GM18508 (cell line): ENCODE results near the gene KMT5C.
"Not testable (repeated sequence)": the region's sequence is repeated elsewhere in the genome, so short reads cannot be mapped to it uniquely, and the experiment has no call there.

ENCODE experiments used
- ATAC-seq: cut with Tn5 transposase; IDR thresholded peaks from one replicate; pipeline ENCODE4 v1.9.1; 2021; ENCODE audit warnings: moderate number of reproducible peaks; ENCODE audit not compliant: insufficient read depth, unreplicated experiment

Gene KMT5C

DNA sequence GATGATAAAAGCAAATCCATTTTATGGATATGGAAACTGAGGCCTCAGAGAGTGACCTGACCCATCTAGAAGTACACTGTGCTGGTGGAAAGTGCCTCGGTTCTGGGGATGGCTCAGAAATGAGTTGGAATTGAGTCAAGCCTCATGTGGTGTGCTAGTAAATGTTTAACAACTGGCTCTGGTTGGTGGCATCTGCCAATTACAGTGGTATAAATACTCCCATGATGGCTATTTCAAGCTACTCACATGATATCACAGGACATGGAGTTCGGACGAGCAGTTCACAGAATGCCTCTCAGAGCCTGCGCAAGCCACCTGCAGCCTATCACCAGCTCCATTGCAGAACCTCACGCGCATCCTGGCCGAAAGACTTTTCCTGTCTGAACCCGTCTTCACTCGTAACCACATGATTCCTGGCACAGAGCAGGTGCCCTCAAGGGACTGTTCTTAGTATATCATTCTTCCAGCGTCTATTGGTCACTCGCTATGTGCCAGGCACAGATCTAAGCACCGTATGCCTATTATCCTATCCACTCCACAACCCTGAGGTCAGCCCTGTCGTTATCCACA, 23.6 kb upstream of the KMT5C start:
- no peak for ATAC-seq

- no peak for ATAC-seq
Measured at GRCh38 chr19:55316646-55317045, 23.0 kb upstream of the KMT5C start.

GRCh38 chr19:55319785-55320184, 19.9 kb upstream of the KMT5C start:
- no peak for ATAC-seq

DNA sequence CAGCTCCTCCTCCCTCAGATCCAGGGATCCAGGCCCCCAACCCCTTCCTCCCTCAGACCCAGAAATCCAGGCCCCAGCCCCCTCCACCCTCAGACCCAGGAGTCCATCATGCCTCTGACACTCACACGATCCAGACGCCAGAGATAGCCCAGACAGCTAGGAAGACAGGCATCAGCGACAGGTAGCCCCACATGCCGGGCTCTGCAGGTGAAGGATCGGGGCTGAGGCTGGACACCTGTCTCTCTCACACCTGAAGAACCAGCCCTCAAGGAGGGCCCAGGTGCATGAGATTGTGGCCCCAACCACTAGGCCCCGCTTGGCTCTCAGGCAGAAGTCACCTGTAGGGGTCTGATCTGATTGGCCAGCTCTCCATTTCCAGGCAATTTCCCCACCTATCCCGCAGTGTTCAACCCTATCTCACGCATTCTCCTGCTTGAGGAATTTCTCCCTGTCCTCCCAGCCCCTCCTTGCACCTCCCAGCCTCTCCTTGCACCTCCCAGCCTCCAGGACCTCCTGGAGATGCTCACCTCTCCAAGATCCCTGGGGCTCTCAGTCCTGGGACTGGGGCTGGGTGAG, 18.7 kb upstream of the KMT5C start:
- no peak for ATAC-seq

GRCh38 chr19:55321466-55322137, 18.1 kb upstream of the KMT5C start:
- no peak for ATAC-seq

DNA sequence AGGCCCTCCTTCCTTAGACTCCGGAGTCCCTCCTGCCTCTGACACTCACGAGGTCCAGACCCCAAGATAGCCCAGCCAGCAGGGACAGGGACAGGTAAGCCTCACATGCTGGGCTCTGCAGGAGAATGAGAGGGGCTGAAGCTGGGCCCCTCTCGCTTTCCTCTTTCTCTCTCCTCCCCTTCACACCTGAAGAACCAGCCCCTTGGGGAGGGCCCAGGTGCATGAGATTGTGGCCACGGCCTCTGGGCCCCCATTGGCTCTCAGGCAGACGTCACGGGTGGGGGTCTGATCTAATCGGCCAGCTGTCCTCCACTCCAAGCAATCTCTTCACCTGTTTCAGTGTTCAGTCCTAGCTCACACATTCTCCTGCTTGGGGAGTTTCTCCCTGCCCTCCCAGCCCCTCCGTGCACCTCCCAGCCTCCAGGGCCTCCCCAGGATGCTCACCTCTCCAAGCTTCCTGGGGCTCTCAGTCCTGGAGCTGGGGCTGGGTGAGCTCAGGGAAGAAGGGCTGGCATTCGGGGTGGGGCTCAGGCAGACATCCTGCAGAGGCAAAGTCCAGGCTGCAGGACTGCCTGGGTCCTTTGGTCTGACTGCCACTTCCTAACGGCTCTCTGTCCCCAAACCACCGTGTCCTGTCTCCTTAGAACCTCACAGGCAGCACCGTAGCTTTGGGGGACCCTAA, 17.3 kb upstream of the KMT5C start:
- no peak for ATAC-seq

DNA sequence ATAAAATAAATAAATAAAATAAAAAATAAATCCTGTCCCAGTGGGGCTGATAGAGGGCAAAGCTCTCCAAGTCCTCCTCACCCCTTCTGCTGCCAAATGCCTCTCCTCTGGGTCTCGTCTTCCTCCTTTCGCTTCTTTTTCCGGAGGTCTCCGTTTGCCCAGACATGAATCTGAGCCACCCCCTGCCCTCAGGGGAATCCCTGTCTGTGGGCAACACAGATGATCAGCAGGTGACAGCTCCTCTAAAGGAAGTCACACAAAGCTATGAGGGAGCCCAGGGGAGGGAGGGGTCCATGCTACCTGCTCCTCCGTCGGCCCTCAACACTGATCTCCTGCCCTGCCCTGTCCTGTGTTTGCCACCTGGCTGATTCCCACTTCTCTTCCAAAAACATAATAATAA, 15.0 kb upstream of the KMT5C start:
- ATAC-seq = no peak

DNA sequence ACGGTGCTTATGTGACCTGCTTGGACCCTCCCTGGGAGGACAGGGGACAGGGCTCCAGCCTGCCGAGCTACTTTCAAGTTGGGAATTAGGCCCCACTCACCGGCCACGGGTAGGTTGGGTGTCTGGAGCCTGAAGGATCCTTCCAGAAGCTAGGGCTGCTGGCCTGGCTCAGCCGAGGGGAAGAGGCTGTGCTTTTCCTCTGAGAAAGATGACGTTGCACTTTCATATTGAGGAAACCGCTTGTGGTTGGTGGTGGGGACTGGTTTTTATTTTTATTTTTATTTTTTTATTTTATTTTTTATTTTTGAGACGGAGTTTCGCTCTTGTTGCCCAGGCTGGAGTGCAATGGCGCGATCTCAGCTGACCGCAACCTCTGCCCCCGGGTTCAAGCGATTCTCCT, 14.5 kb upstream of the KMT5C start, which contains the start of gene TMEM150B:
TSS of gene TMEM150B (minus strand) at position 170 of the 400 bp plus-strand sequence. CDS start 4,305 bp downstream, outside the sequence.
- ATAC-seq = no peak

DNA sequence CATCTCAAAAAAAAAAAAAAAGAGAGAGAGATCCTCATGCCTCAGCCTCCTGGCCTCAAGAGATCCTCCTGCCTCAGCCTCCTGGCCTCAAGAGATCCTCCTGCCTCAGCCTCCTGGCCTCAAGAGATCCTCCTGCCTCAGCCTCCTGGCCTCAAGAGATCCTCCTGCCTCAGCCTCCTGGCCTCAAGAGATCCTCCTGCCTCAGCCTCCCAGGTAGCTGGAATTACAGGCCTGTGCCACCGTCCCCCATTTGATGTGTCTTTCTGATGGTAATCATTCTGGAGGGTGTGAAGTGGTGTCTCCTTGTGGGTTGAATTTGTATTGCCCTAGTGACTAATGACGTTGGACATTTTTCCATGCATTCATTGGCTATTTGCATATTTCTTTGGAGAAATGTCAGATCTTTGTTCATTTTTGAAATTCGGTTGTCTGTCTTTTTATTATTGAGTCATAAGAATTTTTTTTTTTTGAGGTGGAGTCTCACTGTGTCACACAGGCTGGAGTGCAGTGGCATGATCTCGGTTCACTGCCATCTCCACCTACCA, 10.8 kb upstream of the KMT5C start:
- not testable (repeated sequence) for ATAC-seq

DNA sequence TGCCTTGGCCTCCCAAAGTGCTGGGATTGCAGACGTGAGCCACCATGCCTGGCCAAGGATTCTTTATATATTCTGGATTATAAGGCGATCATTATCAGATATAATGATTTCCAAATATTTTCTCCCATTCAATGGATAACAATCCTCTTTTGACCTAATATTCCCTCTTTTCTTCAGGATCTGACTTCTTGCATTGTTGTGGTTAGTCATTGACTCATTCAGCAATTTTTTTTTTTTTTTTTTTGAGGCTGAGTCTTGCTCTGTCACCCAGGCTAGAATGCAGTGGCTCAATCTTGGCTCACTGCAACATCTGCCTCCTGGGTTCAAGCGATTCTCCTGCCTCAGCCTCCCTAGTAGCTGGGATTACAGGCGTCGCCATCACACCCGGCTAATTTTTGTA, 9.9 kb upstream of the KMT5C start:
- not testable (repeated sequence) for ATAC-seq

- ATAC-seq = no peak
Measured at GRCh38 chr19:55333870-55334269, 5.8 kb upstream of the KMT5C start.

DNA sequence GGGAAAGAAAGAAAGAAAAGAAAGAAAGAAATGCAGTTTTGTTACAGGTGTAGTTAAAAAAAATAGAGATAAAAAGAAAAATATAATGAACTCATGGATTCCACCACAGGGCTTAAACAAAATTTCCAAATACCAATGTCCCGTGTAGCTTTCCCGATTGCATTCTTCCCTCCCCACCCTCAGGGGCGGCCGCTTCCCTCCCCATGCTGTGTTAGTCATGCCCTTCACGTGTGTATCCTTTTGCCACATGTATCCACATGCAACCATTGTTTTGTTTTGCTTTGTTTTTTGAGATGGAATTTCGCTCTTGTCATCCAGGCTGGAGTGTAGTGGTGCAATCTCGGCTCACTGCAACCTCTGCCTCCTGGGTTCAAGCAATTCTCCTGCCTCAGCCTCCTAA, 3.6 kb upstream of the KMT5C start:
- no peak for ATAC-seq

DNA sequence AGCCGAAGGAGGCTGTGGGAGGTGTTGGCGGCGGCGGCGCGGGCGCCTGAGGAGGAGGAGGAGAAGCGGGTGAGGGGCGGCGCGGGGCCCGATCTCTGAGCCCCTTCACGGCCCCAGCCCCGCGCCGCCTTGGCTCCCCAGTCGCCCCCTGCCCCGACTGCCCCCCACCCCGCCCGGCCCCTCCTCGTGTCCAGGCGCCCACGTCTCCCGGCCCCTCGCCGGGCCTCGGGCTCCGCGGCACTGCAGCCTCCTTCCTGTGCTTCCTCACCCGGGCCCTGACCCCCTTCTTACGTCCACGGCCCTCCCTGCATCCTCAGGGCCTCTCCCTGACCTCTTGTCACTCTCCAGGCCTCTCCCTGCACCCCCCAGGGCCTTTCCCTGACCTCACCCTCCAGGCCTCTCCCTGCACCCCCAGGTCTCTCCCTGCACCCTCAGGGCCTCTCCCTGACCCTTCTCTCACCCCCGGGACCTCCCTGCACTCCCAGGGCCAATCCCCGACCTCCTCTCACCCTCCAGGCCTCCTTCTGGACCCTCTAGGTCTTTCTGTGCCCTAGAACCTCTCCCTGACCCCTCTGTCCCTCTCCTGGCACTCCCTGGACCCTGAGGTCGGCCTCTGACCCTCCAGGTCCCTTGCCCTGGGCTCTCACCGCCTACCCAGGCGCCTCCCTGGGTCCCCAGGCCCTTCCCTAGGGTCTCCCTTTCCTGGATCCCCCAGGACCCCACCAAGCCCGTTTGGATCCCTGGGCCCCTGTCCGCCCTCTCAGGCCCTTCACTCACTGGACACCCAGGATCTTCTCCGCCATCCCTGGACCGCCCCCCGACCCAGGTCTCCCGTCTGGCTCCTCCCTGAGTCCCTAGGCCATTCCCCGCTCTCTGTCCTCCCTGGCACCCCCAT, 460 bp downstream of the KMT5C start:
- ATAC-seq = no peak

DNA sequence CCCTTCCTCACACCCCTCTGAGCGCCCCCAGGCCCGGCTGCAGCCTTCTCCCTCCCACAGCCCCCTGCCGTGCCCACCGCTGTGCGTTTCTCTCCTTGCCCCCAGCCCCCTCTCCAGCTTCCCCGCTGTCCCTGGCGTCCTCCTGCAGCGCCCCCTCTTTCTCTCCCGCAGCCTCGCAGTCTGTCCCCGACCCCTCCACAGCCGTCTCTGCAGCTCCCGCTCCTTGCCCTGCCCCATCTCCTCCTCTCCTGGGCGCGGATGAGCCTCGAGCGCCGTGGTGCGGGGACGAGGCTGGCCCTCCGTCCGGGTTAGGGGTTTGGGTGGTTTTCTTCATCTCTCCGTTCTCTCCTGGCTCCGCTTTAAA, 1.1 kb downstream of the KMT5C start:
- no peak for ATAC-seq

GRCh38 chr19:55341171-55341588, 1.5 kb downstream of the KMT5C start:
- no peak for ATAC-seq

- no peak for ATAC-seq
Measured at GRCh38 chr19:55341595-55342531, 2.2 kb downstream of the KMT5C start.

DNA sequence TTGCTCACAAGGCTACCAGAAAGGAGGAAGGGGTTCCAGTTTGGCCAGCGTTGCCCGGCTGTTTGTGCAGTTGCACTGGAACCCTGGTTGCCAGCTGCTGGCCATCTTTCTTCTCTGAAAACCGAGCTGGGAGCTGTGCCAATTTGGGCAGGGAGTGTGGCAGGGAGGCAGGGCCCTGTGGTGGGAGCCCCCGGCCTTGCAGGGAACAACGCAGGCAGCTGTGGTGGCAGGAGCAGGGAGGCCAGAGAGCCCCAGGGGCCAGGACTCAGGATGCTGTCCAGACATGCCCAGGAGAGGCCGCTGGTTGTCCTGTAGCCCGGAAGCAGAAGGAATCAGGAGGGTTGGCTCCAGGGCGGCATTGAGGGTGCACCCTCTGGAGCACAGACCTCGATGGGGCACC, 4.8 kb downstream of the KMT5C start:
- no peak for ATAC-seq

- no peak for ATAC-seq
Measured at GRCh38 chr19:55345101-55345817, 5.6 kb downstream of the KMT5C start.
